ENCODE measurements around the gene C5orf46.

C5orf46 gene

DNA sequence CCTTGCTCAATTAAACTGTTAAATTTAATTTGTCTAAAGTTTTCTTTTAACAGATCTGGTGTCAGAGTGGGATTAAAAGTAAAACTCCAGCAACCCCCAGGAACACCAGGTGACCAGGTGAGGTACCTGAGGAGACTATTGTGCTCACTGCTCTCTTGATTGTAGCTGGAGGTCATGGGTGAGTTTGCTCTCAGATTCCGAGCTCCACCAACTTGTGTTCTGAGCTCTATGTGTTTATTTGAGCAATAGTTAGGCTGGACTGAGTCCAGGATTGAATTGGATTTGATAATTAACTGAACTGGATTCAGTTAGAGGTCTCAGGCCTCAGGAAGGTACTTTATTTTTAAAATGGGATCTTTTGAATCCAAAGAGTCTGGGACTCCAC lies 45.7 kb downstream of the C5orf46 start:
- no peak overlapping the region for H3K56ac ChIP-seq (ENCODE audit: low read length)
- no peak overlapping the region for H3K9ac ChIP-seq (ENCODE audit: low read length)
- WGBS (ENCODE audit: extremely low coverage, insufficient coverage, low lambda C conversion rate), result no CpG with 5 or more reads among the region's 1 CpG
- H4K8ac ChIP-seq (ENCODE audit: low read depth, low read length), result no peak overlapping the region
- no peak for DNase-seq
- no peak overlapping the region for H4K5ac ChIP-seq (ENCODE audit: low read length)
- H3K79me2 ChIP-seq (ENCODE audit: control insufficient read depth, insufficient read depth, low read length), result peaks cover 9% of the 10 kb centered on the region
- no peak overlapping the region for H2AK5ac ChIP-seq (ENCODE audit: low read length)
- no peak overlapping the region for H3K4me3 ChIP-seq (ENCODE audit: low read length)
- no peak overlapping the region for H3K23ac ChIP-seq (ENCODE audit: low read length)
- no peaks in the 10 kb centered on the region for H3K27me3 ChIP-seq (ENCODE audit: insufficient read depth, low read length, poor library complexity)
- no peak overlapping the region for H2BK15ac ChIP-seq (replicated peaks; ENCODE audit: low read depth)
- H3K4me1 ChIP-seq (ENCODE audit: control insufficient read depth, low read depth, low read length), result peaks cover 10% of the 10 kb centered on the region
- no peak overlapping the region for H2BK5ac ChIP-seq (ENCODE audit: low read length)
- no peak overlapping the region for H3K4me2 ChIP-seq (ENCODE audit: low read length)
- H2BK120ac ChIP-seq (ENCODE audit: low read depth, low read length), result no peak overlapping the region
- H3K4ac ChIP-seq (ENCODE audit: low read depth, low read length), result no peak overlapping the region
- no peaks in the 10 kb centered on the region for H3K36me3 ChIP-seq (ENCODE audit: control insufficient read depth, insufficient read depth, low read length)
- peaks cover 1% of the 10 kb centered on the region for H3K79me1 ChIP-seq (ENCODE audit: low read length)
- no peak overlapping the region for H3K18ac ChIP-seq (ENCODE audit: low read length)
- H3K27ac ChIP-seq (ENCODE audit: low read depth, low read length), result peak overlapping the region; percentile 17

DNA sequence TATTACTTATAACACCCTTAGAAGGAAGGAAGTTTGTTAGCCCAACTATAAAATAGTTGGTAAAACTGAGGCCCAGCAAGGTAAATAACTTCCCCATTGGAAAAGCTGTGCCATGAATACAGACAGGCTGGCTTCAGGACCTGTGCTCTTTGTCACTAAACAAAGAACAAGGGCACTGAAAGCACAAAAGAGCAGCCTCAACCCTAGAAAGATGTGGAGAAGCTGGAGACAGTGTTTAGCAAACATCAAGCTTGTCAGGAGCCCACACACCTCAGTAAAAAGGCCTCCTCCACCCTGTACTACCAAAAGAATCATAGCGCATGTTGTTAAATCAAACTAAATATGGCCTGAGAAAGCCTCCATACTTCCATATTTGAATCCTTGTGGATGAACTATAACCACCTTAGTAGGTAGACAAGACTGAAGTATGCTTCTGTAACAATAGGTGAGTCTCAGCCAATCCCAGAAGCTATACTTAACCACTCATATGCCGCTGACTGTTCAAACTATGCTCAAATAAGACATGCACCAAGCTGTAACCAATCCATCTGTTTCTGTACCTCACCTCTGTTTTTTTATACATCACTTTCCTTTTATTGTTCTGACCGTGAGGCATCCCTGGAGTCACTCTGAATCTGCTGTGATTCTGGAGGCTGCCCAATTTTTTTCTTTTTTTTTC lies 46.2 kb downstream of the C5orf46 start:
- no peak overlapping the region for H2BK5ac ChIP-seq (ENCODE audit: low read length)
- no peak overlapping the region for H3K4ac ChIP-seq (ENCODE audit: low read depth, low read length)
- H3K4me3 ChIP-seq (ENCODE audit: low read length), result no peak overlapping the region
- no peak for DNase-seq
- H4K8ac ChIP-seq (ENCODE audit: low read depth, low read length), result no peak overlapping the region
- no peak overlapping the region for H2BK15ac ChIP-seq (replicated peaks; ENCODE audit: low read depth)
- no peak overlapping the region for H3K23ac ChIP-seq (ENCODE audit: low read length)
- no peak overlapping the region for H2BK120ac ChIP-seq (ENCODE audit: low read depth, low read length)
- peak overlapping the region; percentile 17 for H3K56ac ChIP-seq (ENCODE audit: low read length)
- H3K36me3 ChIP-seq (ENCODE audit: control insufficient read depth, insufficient read depth, low read length), result no peaks in the 10 kb centered on the region
- no peak overlapping the region for H3K18ac ChIP-seq (ENCODE audit: low read length)
- H3K27me3 ChIP-seq (ENCODE audit: insufficient read depth, low read length, poor library complexity), result no peaks in the 10 kb centered on the region
- WGBS (ENCODE audit: extremely low coverage, insufficient coverage, low lambda C conversion rate), result no CpG with 5 or more reads among the region's 3 CpGs
- H2AK5ac ChIP-seq (ENCODE audit: low read length), result no peak overlapping the region
- H3K4me1 ChIP-seq (ENCODE audit: control insufficient read depth, low read depth, low read length), result peaks cover 10% of the 10 kb centered on the region
- peaks cover 9% of the 10 kb centered on the region for H3K79me2 ChIP-seq (ENCODE audit: control insufficient read depth, insufficient read depth, low read length)
- peaks cover 1% of the 10 kb centered on the region for H3K79me1 ChIP-seq (ENCODE audit: low read length)
- peak overlapping the region; percentile 17 for H3K27ac ChIP-seq (ENCODE audit: low read depth, low read length)
- no peak overlapping the region for H4K5ac ChIP-seq (ENCODE audit: low read length)
- no peak overlapping the region for H3K9ac ChIP-seq (ENCODE audit: low read length)
- no peak overlapping the region for H3K4me2 ChIP-seq (ENCODE audit: low read length)

DNA sequence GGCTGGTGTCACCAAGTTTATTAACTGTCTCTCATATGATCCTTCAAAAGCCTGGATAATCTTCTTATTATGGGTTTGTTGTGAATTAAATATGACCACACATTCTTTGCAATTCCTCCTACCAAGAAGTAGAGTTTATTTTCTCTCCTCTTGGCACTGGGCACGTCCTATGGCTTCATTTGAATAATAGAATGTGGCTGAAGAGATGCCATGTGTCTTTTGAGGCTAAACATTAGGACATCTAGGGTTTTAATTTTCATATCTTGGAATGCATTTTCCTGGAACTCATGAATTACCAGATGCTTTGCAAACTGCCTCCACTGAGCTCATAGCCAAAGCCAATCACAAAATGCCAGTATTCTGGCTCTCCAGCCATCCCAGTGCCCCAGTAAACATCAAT lies 47.8 kb downstream of the C5orf46 start:
- Histone ChIP-seq H3K36me3 (ENCODE audit: control insufficient read depth, insufficient read depth, low read length) (no peaks in the 10 kb centered on the region), H3K27ac (ENCODE audit: low read depth, low read length) (peak overlapping the region; percentile 17), H4K5ac (ENCODE audit: low read length) (no peak overlapping the region), H3K4me1 (ENCODE audit: control insufficient read depth, low read depth, low read length) (peaks cover 7% of the 10 kb centered on the region), H3K18ac (ENCODE audit: low read length) (no peak overlapping the region), H3K27me3 (ENCODE audit: insufficient read depth, low read length, poor library complexity) (no peaks in the 10 kb centered on the region), H3K79me1 (ENCODE audit: low read length) (peaks cover 1% of the 10 kb centered on the region), H3K4ac (ENCODE audit: low read depth, low read length) (no peak overlapping the region), H3K23ac (ENCODE audit: low read length) (no peak overlapping the region), H2BK120ac (ENCODE audit: low read depth, low read length) (no peak overlapping the region), H3K4me2 (ENCODE audit: low read length) (no peak overlapping the region), H3K4me3 (ENCODE audit: low read length) (no peak overlapping the region), H2BK15ac (replicated peaks; ENCODE audit: low read depth) (no peak overlapping the region), H3K56ac (ENCODE audit: low read length) (no peak overlapping the region), H2BK5ac (ENCODE audit: low read length) (no peak overlapping the region), H4K8ac (ENCODE audit: low read depth, low read length) (no peak overlapping the region), H2AK5ac (ENCODE audit: low read length) (no peak overlapping the region), H3K9ac (ENCODE audit: low read length) (no peak overlapping the region), H3K79me2 (ENCODE audit: control insufficient read depth, insufficient read depth, low read length) (peaks cover 4% of the 10 kb centered on the region)
- DNase-seq, result no peak
- WGBS (ENCODE audit: extremely low coverage, insufficient coverage, low lambda C conversion rate), result no CpG with 5 or more reads among the region's 1 CpG

- Histone ChIP-seq H3K36me3 (ENCODE audit: control insufficient read depth, insufficient read depth, low read length) (no peaks in the 10 kb centered on the region), H3K18ac (ENCODE audit: low read length) (no peak overlapping the region), H4K8ac (ENCODE audit: low read depth, low read length) (no peak overlapping the region), H3K79me1 (ENCODE audit: low read length) (no peaks in the 10 kb centered on the region), H2BK15ac (replicated peaks; ENCODE audit: low read depth) (no peak overlapping the region), H4K5ac (ENCODE audit: low read length) (no peak overlapping the region), H3K27me3 (ENCODE audit: insufficient read depth, low read length, poor library complexity) (no peaks in the 10 kb centered on the region), H3K9ac (ENCODE audit: low read length) (no peak overlapping the region), H3K23ac (ENCODE audit: low read length) (no peak overlapping the region), H2BK5ac (ENCODE audit: low read length) (no peak overlapping the region), H3K27ac (ENCODE audit: low read depth, low read length) (no peak overlapping the region), H2BK120ac (ENCODE audit: low read depth, low read length) (no peak overlapping the region), H3K4me3 (ENCODE audit: low read length) (no peak overlapping the region), H2AK5ac (ENCODE audit: low read length) (no peak overlapping the region), H3K4ac (ENCODE audit: low read depth, low read length) (no peak overlapping the region), H3K79me2 (ENCODE audit: control insufficient read depth, insufficient read depth, low read length) (no peaks in the 10 kb centered on the region), H3K4me1 (ENCODE audit: control insufficient read depth, low read depth, low read length) (no peaks in the 10 kb centered on the region), H3K4me2 (ENCODE audit: low read length) (no peak overlapping the region), H3K56ac (ENCODE audit: low read length) (no peak overlapping the region)
- peak; percentile 83 for DNase-seq
- WGBS (ENCODE audit: extremely low coverage, insufficient coverage, low lambda C conversion rate), result no CpG with 5 or more reads among the region's 2 CpGs
Observed at GRCh38 chr5:147857302-147858129, 48.8 kb downstream of the C5orf46 start.

- Histone ChIP-seq H2AK5ac (ENCODE audit: low read length) (no peak overlapping the region), H2BK5ac (ENCODE audit: low read length) (no peak overlapping the region), H2BK120ac (ENCODE audit: low read depth, low read length) (no peak overlapping the region), H4K8ac (ENCODE audit: low read depth, low read length) (no peak overlapping the region), H3K36me3 (ENCODE audit: control insufficient read depth, insufficient read depth, low read length) (no peaks in the 10 kb centered on the region), H4K5ac (ENCODE audit: low read length) (no peak overlapping the region), H3K4ac (ENCODE audit: low read depth, low read length) (no peak overlapping the region), H3K9ac (ENCODE audit: low read length) (no peak overlapping the region), H3K23ac (ENCODE audit: low read length) (no peak overlapping the region), H3K27me3 (ENCODE audit: insufficient read depth, low read length, poor library complexity) (no peaks in the 10 kb centered on the region), H3K27ac (ENCODE audit: low read depth, low read length) (no peak overlapping the region), H3K18ac (ENCODE audit: low read length) (no peak overlapping the region), H3K56ac (ENCODE audit: low read length) (no peak overlapping the region), H2BK15ac (replicated peaks; ENCODE audit: low read depth) (no peak overlapping the region), H3K4me3 (ENCODE audit: low read length) (no peak overlapping the region), H3K79me1 (ENCODE audit: low read length) (no peaks in the 10 kb centered on the region), H3K4me2 (ENCODE audit: low read length) (no peak overlapping the region), H3K4me1 (ENCODE audit: control insufficient read depth, low read depth, low read length) (no peaks in the 10 kb centered on the region), H3K79me2 (ENCODE audit: control insufficient read depth, insufficient read depth, low read length) (no peaks in the 10 kb centered on the region)
- no peak for DNase-seq
Observed at GRCh38 chr5:147856801-147857200, 49.5 kb downstream of the C5orf46 start.

GRCh38 chr5:147855774-147856069 lies 50.6 kb downstream of the C5orf46 start:
- no peaks in the 10 kb centered on the region for H3K27me3 ChIP-seq (ENCODE audit: insufficient read depth, low read length, poor library complexity)
- no peak for DNase-seq

More at GRCh38 chr5:147855774-147856069, 50.6 kb downstream of the C5orf46 start:
- no peaks in the 10 kb centered on the region for H3K4me1 ChIP-seq (ENCODE audit: control insufficient read depth, low read depth, low read length)
- H3K56ac ChIP-seq (ENCODE audit: low read length), result no peak overlapping the region
- no peak overlapping the region for H2BK120ac ChIP-seq (ENCODE audit: low read depth, low read length)
- no peak overlapping the region for H4K8ac ChIP-seq (ENCODE audit: low read depth, low read length)
- no peak overlapping the region for H3K4me3 ChIP-seq (ENCODE audit: low read length)
- H3K4ac ChIP-seq (ENCODE audit: low read depth, low read length), result no peak overlapping the region
- WGBS (ENCODE audit: extremely low coverage, insufficient coverage, low lambda C conversion rate), result no CpG with 5 or more reads among the region's 4 CpGs
- H3K18ac ChIP-seq (ENCODE audit: low read length), result no peak overlapping the region
- H4K5ac ChIP-seq (ENCODE audit: low read length), result no peak overlapping the region
- H2BK5ac ChIP-seq (ENCODE audit: low read length), result no peak overlapping the region
- H3K79me2 ChIP-seq (ENCODE audit: control insufficient read depth, insufficient read depth, low read length), result no peaks in the 10 kb centered on the region
- no peak overlapping the region for H2AK5ac ChIP-seq (ENCODE audit: low read length)
- no peak overlapping the region for H3K27ac ChIP-seq (ENCODE audit: low read depth, low read length)
- H3K9ac ChIP-seq (ENCODE audit: low read length), result no peak overlapping the region
- no peaks in the 10 kb centered on the region for H3K79me1 ChIP-seq (ENCODE audit: low read length)
- no peak overlapping the region for H3K23ac ChIP-seq (ENCODE audit: low read length)
- H2BK15ac ChIP-seq (replicated peaks; ENCODE audit: low read depth), result no peak overlapping the region
- H3K36me3 ChIP-seq (ENCODE audit: control insufficient read depth, insufficient read depth, low read length), result no peaks in the 10 kb centered on the region
- H3K4me2 ChIP-seq (ENCODE audit: low read length), result no peak overlapping the region
